Caco-2 (cell line): ENCODE results near the gene PTAFR. TPM values are rescaled to one million over a fixed set of nuclear protein-coding genes. Genes with fewer than 3 reads are reported as not detected.

Experiments used
- BruUV-seq: library from RNA; stranded (reverse); fragments of 400-500 nt; replicated peaks from 2 replicates; lab custom pipeline; 2021; lab: Mats Ljungman, UMichigan
- CTCF ChIA-PET: fragments of 300-600 bp; sonication (Branson Sonifier 250); formaldehyde crosslinking; loops from one replicate; lab custom pipeline; 2022; ENCODE audit warnings: antibody characterized with exemption; lab: Charles Lee
- POLR2A ChIA-PET: fragments of 300-600 bp; sonication (Branson Sonifier 250); formaldehyde crosslinking; loops from one replicate; lab custom pipeline; 2022; ENCODE audit warnings: antibody characterized with exemption; lab: Charles Lee
- DNase-seq, 2 experiments: peaks; one replicate each; pipeline versions ENCODE4 v3.0.0 to v3.0.0-alpha.2; 2020 to 2022
- H3K27me3 ChIP-seq: replicated peaks from 2 replicates; pipeline ENCODE4 v1.6.0; 2011; ENCODE audit warnings: low read length; ENCODE audit not compliant: control insufficient read depth, insufficient read depth
- H3K36me3 ChIP-seq: 2 replicates; pipeline ENCODE4 v1.5.1; 2011; ENCODE audit warnings: low read length; ENCODE audit not compliant: control insufficient read depth, insufficient read depth
- H3K4me1 ChIP-seq: fragments of 250-450 bp; sonication (Bioruptor Pico); 2 replicates; pipeline ENCODE4 v1.5.1; 2020; ENCODE audit warnings: mild to moderate bottlenecking
- H3K4me3 ChIP-seq: 2 replicates; pipeline ENCODE4 v1.5.1; 2011; ENCODE audit warnings: low read depth, mild to moderate bottlenecking, control low read depth, low read length
- H3K9me3 ChIP-seq: fragments of 250-450 bp; sonication (Bioruptor Pico); 2 replicates; pipeline ENCODE4 v1.5.1; 2020; ENCODE audit warnings: mild to moderate bottlenecking, moderate library complexity
- H3K27ac Mint-ChIP-seq: one replicate; pipeline ENCODE4 v1.8.0; 2022; ENCODE audit warnings: mixed read lengths; ENCODE audit not compliant: unreplicated experiment
- H3K27me3 Mint-ChIP-seq: one replicate; pipeline ENCODE4 v1.8.0; 2022; ENCODE audit warnings: mixed read lengths; ENCODE audit not compliant: insufficient read depth, unreplicated experiment
- H3K36me3 Mint-ChIP-seq: one replicate; pipeline ENCODE4 v1.8.0; 2022; ENCODE audit warnings: mild to moderate bottlenecking, mixed read lengths; ENCODE audit not compliant: insufficient read depth, unreplicated experiment
- H3K4me1 Mint-ChIP-seq: one replicate; pipeline ENCODE4 v1.8.0; 2022; ENCODE audit warnings: low read depth, mixed read lengths; ENCODE audit not compliant: unreplicated experiment
- H3K4me3 Mint-ChIP-seq: one replicate; pipeline ENCODE4 v1.8.0; 2022; ENCODE audit warnings: mild to moderate bottlenecking, moderate library complexity, mixed read lengths; ENCODE audit not compliant: unreplicated experiment
- H3K9me3 Mint-ChIP-seq: one replicate; pipeline ENCODE4 v1.8.0; 2022; ENCODE audit warnings: mixed read lengths; ENCODE audit not compliant: unreplicated experiment
- CTCF ChIP-seq, 2 experiments: fragments of 200-600 bp in 1 of 2; IDR thresholded peaks; 1 replicate in 1 of 2; 2 replicates in 1 of 2; pipeline versions ENCODE4 v1.5.1 to v1.8.0; 2011 to 2022; ENCODE audit warnings: antibody characterized with exemption in 1 of 2, control low read depth in 1 of 2, inconsistent platforms in 1 of 2, low read depth in 1 of 2, low read length in 1 of 2, mild to moderate bottlenecking in 1 of 2, moderate library complexity in 1 of 2; ENCODE audit not compliant: insufficient read depth in 1 of 2, severe bottlenecking in 1 of 2, unreplicated experiment in 1 of 2
- intact Hi-C: fragments of 100-400 bp; cut with micrococcal nuclease; formaldehyde crosslinking; loops from one replicate; pipeline ENCODE4 v1.10.0; 2022; ENCODE audit not compliant: unreplicated experiment
- total RNA-seq: library from RNA; stranded (reverse); gene quantifications from 2 replicates; pipeline ENCODE4 v1.2.3, GENCODE V29; 2022

PTAFR gene
- total RNA-seq, 1 experiment from 2014 or later: 0.32 TPM

GRCh38 chr1:28180306-28181305 lies 4.1 kb upstream of the PTAFR start:
- DNase-seq: no peak
- ChIA-PET CTCF (no interaction called here), POLR2A (no interaction called here)
- no peak overlapping the region for H3K27ac Mint-ChIP-seq
- H3K27me3 ChIP-seq: no peaks in the 10 kb centered on the region
- no peaks in the 10 kb centered on the region for H3K9me3 ChIP-seq
- no peaks in the 10 kb centered on the region for H3K36me3 Mint-ChIP-seq
- intact Hi-C loops: no loop called here
- no peak overlapping the region for H3K4me3 ChIP-seq
- peaks cover 7% of the 10 kb centered on the region for H3K4me1 Mint-ChIP-seq
- H3K4me3 Mint-ChIP-seq: no peak overlapping the region
- no peaks in the 10 kb centered on the region for H3K4me1 ChIP-seq
- no peak for TF ChIP-seq CTCF (IDR thresholded peaks at IDR 0.05; ENCODE audit: insufficient read depth in 1 of 2, low read depth in 1 of 2, low read length in 1 of 2, severe bottlenecking in 1 of 2, unreplicated experiment in 1 of 2)
- BruUV-seq: no TSS peak
- H3K9me3 Mint-ChIP-seq: no peaks in the 10 kb centered on the region
- peaks cover 3% of the 10 kb centered on the region for H3K27me3 Mint-ChIP-seq
- H3K36me3 ChIP-seq: no peaks in the 10 kb centered on the region

GRCh38 chr1:28178690-28179485 lies 2.4 kb upstream of the PTAFR start:
- Mint-ChIP-seq H3K27ac (no peak overlapping the region), H3K27me3 (peaks cover 3% of the 10 kb centered on the region), H3K9me3 (no peaks in the 10 kb centered on the region), H3K36me3 (no peaks in the 10 kb centered on the region), H3K4me1 (peaks cover 8% of the 10 kb centered on the region), H3K4me3 (no peak overlapping the region)
- Histone ChIP-seq H3K27me3 (no peaks in the 10 kb centered on the region), H3K4me3 (no peak overlapping the region), H3K9me3 (no peaks in the 10 kb centered on the region), H3K36me3 (no peaks in the 10 kb centered on the region), H3K4me1 (no peaks in the 10 kb centered on the region)
- TF ChIP-seq CTCF (IDR thresholded peaks at IDR 0.05; ENCODE audit: insufficient read depth in 1 of 2, low read depth in 1 of 2, low read length in 1 of 2, severe bottlenecking in 1 of 2, unreplicated experiment in 1 of 2): no peak
- no TSS peak for BruUV-seq
- no peak for DNase-seq
- ChIA-PET CTCF (no interaction called here), POLR2A (no interaction called here)
- intact Hi-C loops: no loop called here

GRCh38 chr1:28175955-28176485 lies 470 bp downstream of the PTAFR start:
- no peak for DNase-seq
- Histone ChIP-seq H3K4me1 (peaks cover 12% of the 10 kb centered on the region), H3K27me3 (no peaks in the 10 kb centered on the region), H3K36me3 (no peaks in the 10 kb centered on the region), H3K9me3 (no peaks in the 10 kb centered on the region), H3K4me3 (no peak overlapping the region)
- Mint-ChIP-seq H3K27me3 (peaks cover 3% of the 10 kb centered on the region), H3K9me3 (no peaks in the 10 kb centered on the region), H3K4me3 (no peak overlapping the region), H3K4me1 (peaks cover 12% of the 10 kb centered on the region), H3K27ac (no peak overlapping the region), H3K36me3 (no peaks in the 10 kb centered on the region)
- TF ChIP-seq CTCF (IDR thresholded peaks at IDR 0.05; ENCODE audit: insufficient read depth in 1 of 2, low read depth in 1 of 2, low read length in 1 of 2, severe bottlenecking in 1 of 2, unreplicated experiment in 1 of 2): no peak
- ChIA-PET CTCF (no interaction called here), POLR2A (no interaction called here)
- no TSS peak for BruUV-seq
- intact Hi-C loops: no loop called here
